GM13976 (cell line): ENCODE measurements around the gene GPR137C.
A peak's percentile ranks its signal among the peaks of the same experiment; 100 is the strongest.

Experiments
- DNase-seq: peaks from one replicate; pipeline ENCODE4 v3.0.0; 2012; ENCODE audit warnings: low spot score
- in situ Hi-C: fragments of 300-500 bp; cut with MboI; formaldehyde crosslinking; loops from one replicate; pipeline ENCODE4 v1.12.0; 2022; ENCODE audit warnings: low sequenced_read_pairs, mixed read lengths, inconsistent platforms; ENCODE audit not compliant: unreplicated experiment
- TF ChIP-seq, protein P1 (sequence below): IDR thresholded peaks from 2 replicates; pipeline ENCODE4 v1.5.1; 2012; ENCODE audit warnings: borderline replicate concordance, mild to moderate bottlenecking; ENCODE audit not compliant: insufficient read depth; ENCODE audit errors: extremely low read depth, missing control alignments, control extremely low read depth

The GPR137C gene

DNA sequence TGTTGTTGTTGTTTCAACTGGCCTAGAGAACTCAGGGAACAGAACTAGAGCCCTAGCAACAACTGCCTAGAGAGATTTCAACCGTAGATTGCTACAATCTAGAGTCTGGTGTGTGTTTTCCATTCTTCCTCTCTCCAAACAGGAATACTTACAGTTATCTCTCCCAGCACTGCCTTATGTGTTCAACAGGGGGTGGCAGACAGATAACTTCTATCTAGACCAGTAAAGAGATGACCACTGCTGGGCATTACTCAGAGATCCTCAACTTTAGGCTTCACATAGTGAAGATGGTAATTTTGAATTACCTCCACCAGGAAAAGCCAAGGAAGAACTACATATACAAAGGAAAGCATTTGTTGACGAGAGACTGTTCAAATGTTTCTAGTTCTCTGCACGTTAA lies 5.1 kb upstream of the GPR137C start:
- DNase-seq, result no peak
- TF ChIP-seq, protein P1, sequence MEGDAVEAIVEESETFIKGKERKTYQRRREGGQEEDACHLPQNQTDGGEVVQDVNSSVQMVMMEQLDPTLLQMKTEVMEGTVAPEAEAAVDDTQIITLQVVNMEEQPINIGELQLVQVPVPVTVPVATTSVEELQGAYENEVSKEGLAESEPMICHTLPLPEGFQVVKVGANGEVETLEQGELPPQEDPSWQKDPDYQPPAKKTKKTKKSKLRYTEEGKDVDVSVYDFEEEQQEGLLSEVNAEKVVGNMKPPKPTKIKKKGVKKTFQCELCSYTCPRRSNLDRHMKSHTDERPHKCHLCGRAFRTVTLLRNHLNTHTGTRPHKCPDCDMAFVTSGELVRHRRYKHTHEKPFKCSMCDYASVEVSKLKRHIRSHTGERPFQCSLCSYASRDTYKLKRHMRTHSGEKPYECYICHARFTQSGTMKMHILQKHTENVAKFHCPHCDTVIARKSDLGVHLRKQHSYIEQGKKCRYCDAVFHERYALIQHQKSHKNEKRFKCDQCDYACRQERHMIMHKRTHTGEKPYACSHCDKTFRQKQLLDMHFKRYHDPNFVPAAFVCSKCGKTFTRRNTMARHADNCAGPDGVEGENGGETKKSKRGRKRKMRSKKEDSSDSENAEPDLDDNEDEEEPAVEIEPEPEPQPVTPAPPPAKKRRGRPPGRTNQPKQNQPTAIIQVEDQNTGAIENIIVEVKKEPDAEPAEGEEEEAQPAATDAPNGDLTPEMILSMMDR, result no peak
- in situ Hi-C loops, result no loop called here

DNA sequence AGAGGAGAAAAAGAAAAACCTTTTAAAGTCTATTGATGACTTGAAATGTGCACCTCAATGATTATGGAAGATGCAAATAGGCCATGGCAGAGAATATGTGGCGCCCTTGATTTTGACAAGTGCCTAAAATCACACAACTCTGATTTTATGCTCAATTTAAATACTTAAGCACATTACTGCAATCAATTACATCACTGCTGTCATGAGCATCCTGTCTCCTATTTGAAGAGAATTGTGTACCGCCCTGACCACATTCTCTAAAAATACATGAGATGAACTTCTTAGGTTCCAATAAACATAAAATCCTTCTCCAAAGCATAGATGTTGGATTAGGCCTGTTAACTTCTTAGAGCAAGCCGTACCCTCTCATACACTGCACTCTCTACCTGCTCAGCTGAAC lies 2.0 kb upstream of the GPR137C start:
- in situ Hi-C loops, result no loop called here
- TF ChIP-seq, protein P1, result no peak
- no peak for DNase-seq

DNA sequence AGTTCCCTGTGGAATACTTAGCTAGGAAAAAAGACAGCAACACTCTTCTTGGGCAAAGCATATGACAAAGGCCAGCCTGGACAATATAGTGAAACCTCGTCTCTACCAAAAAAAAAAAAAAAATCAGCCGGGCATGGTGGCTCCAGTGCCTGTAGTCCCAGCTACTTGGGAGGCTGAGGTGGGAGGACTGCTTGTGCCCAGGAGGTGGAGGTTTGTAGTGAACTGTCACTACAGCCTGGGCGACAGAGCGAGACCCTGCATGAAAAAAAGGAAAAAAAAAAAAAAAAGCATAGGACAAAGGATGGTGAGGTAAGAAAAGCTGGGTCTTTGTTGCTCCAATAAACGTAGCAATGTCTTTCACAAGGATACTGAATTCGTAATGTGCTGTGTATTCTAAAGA lies 1.4 kb upstream of the GPR137C start:
- in situ Hi-C loops, result no loop called here
- no peak for DNase-seq
- TF ChIP-seq, protein P1, result no peak

DNA sequence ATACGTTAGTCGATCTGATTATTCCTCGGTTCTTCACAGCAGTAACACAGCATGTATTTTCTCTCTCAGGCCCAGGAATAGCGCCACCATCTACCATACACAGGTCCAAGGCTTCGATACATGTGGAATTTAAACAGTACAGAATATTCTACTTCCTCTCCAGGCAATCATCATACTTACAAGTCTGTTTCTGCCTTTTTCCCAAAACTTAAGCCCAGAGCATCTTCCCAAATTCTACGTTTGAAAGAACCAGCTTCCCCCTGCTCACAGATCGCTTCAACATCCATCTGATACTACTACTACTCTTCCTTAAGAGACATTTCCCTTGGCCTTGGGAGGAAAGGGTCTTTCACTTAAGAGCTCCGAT lies 957 bp upstream of the GPR137C start:
- in situ Hi-C loops, result no loop called here
- DNase-seq, result peak; percentile 20
- TF ChIP-seq, protein P1, result no peak

DNA sequence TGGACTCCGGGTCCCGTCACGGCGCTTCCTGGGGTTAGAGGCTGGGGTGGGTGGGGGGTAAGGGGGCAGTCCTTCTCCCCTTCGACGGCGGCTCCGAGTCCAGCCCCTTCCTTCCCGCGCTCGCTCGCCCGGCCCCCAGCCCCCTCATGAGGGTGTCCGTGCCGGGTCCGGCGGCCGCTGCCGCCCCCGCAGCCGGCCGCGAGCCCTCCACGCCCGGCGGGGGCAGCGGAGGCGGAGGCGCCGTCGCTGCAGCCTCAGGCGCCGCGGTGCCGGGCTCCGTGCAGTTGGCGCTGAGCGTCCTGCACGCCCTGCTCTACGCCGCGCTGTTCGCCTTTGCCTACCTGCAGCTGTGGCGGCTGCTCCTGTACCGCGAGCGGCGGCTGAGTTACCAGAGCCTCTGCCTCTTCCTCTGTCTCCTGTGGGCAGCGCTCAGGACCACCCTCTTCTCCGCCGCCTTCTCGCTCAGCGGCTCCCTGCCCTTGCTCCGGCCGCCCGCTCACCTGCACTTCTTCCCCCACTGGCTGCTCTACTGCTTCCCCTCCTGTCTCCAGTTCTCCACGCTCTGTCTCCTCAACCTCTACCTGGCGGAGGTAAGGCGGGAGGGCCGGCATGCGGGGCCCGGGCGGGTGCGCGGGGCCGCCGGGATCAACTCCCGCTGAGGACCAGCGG lies 500 bp downstream of the GPR137C start:
- peak; percentile 57 for DNase-seq
- in situ Hi-C loops, result no loop called here
- TF ChIP-seq, protein P1, result no peak

DNA sequence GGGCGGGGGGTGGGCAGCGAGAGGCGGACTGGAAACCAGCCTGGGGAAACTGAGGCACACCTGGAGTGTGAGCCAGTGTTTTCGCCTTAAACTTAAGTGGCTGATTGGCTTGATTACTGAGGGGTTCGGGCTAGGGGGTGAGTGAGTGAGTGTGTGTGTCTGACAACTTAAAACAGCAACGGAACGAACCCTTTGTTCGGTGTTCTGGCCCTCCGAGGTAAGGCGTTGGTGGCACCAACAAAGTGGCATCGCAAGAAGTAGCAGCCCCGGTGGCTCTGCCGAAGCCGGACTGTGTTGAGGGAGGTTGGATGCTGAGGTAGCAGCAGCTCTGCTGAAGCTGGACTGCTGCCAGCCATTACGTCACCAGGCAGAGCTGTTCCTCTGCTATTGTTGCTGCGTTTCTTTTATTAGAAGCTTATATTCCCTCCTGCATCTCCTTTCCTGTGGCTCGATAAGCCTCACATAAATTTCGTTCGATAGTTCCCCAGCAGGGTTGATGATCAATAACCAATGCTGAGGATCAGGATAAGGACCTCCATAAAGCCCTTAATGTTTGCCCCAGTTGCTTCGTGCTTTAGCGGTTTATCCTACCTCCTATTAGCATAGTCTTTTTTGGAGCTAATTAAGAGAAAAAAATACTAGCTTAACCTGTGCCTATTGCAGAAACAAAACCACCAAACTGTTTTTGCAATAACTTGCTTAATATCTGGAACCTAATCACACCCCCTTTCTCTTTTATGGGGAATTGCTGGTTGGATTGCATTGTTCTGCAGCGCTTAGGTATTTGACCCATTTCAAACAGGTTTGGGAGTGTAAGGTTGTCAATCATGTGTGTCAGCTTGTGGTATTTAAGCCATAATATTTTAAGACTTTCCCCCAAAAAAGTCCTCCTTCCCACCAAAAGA lies 1.3 kb downstream of the GPR137C start:
- in situ Hi-C loops, result no loop called here
- TF ChIP-seq, protein P1, result no peak
- peak; percentile 59 for DNase-seq
